ENCODE data around the gene XPO5. TPM values are rescaled to one million over a fixed set of nuclear protein-coding genes. Genes with fewer than 3 reads are reported as not detected.
"Not testable (repeated sequence)": the region's sequence is repeated elsewhere in the genome, so short reads cannot be mapped to it uniquely, and the experiment has no call there.

XPO5 gene
- polyA plus RNA-seq, 1 donor from 2014 or later: 28.5 TPM

- TF ChIP-seq CTCF (IDR thresholded peaks at IDR 0.05; ENCODE audit: poor library complexity, severe bottlenecking): no peak
- TF ChIP-seq TAF1 (IDR thresholded peaks at IDR 0.05; ENCODE audit: low read depth): no peak
- TF ChIP-seq EZH2 (IDR thresholded peaks at IDR 0.05; ENCODE audit: borderline replicate concordance, insufficient read depth, low read length, poor library complexity, severe bottlenecking): no peak
- TF ChIP-seq POLR2AphosphoS5 (IDR thresholded peaks at IDR 0.05): no peak
- no peak for TF ChIP-seq SMC3 (conservative IDR thresholded peaks at IDR 0.05; ENCODE audit: poor library complexity)
- no peak for TF ChIP-seq RAD21 (conservative IDR thresholded peaks at IDR 0.05)
- no peak for TF ChIP-seq REST (IDR thresholded peaks at IDR 0.05; ENCODE audit: borderline replicate concordance)
- no peak for TF ChIP-seq EP300 (conservative IDR thresholded peaks at IDR 0.05; ENCODE audit: poor library complexity, severe bottlenecking)
- no peak for TF ChIP-seq MXI1 (conservative IDR thresholded peaks at IDR 0.05; ENCODE audit: poor library complexity, severe bottlenecking)
- no peaks in the 10 kb centered on the region for H4K20me1 ChIP-seq (ENCODE audit: insufficient read depth)
Observed at GRCh38 chr6:43500921-43501320, 74.9 kb downstream of the XPO5 start.

GRCh38 chr6:43499028-43499815 is 76.6 kb downstream of the XPO5 start:
- Histone ChIP-seq H3K27ac (ENCODE audit: low read length) (no peak overlapping the region), H2AFZ (ENCODE audit: low read depth, low read length) (no peak overlapping the region), H3K36me3 (ENCODE audit: insufficient read depth, low read length) (no peaks in the 10 kb centered on the region), H3K9ac (ENCODE audit: low read length) (no peak overlapping the region), H4K20me1 (ENCODE audit: insufficient read depth) (no peaks in the 10 kb centered on the region), H3K4me2 (ENCODE audit: low read length) (no peak overlapping the region), H3K79me2 (replicated peaks; ENCODE audit: insufficient read depth, low read length) (no peaks in the 10 kb centered on the region), H3K9me2 (ENCODE audit: insufficient read depth, low read length) (no peaks in the 10 kb centered on the region), H3F3A (ENCODE audit: insufficient read depth, low read length, poor library complexity, severe bottlenecking) (no peaks in the 10 kb centered on the region), H3K9me3 (ENCODE audit: low read length) (no peaks in the 10 kb centered on the region), H3K27me3 (ENCODE audit: insufficient read depth, low read depth, low read length) (no peaks in the 10 kb centered on the region), H3K4me3 (ENCODE audit: low read length) (no peak overlapping the region)
- TF ChIP-seq POLR2AphosphoS5 (IDR thresholded peaks at IDR 0.05) (no peak), EZH2 (IDR thresholded peaks at IDR 0.05; ENCODE audit: borderline replicate concordance, insufficient read depth, low read length, poor library complexity, severe bottlenecking) (no peak), CTCF (IDR thresholded peaks at IDR 0.05; ENCODE audit: poor library complexity, severe bottlenecking) (no peak), REST (IDR thresholded peaks at IDR 0.05; ENCODE audit: borderline replicate concordance) (no peak), TAF1 (IDR thresholded peaks at IDR 0.05; ENCODE audit: low read depth) (no peak), SMC3 (conservative IDR thresholded peaks at IDR 0.05; ENCODE audit: poor library complexity) (no peak)

More at GRCh38 chr6:43500921-43501320, 74.9 kb downstream of the XPO5 start:
- Histone ChIP-seq H3K9me3 (ENCODE audit: low read length) (no peaks in the 10 kb centered on the region), H3F3A (ENCODE audit: insufficient read depth, low read length, poor library complexity, severe bottlenecking) (no peaks in the 10 kb centered on the region), H2AFZ (ENCODE audit: low read depth, low read length) (no peak overlapping the region), H3K9me2 (ENCODE audit: insufficient read depth, low read length) (no peaks in the 10 kb centered on the region), H3K9ac (ENCODE audit: low read length) (no peak overlapping the region), H3K79me2 (replicated peaks; ENCODE audit: insufficient read depth, low read length) (no peaks in the 10 kb centered on the region), H3K36me3 (ENCODE audit: insufficient read depth, low read length) (no peaks in the 10 kb centered on the region), H3K4me2 (ENCODE audit: low read length) (no peak overlapping the region), H3K4me3 (ENCODE audit: low read length) (no peak overlapping the region), H3K27me3 (ENCODE audit: insufficient read depth, low read depth, low read length) (no peaks in the 10 kb centered on the region), H3K27ac (ENCODE audit: low read length) (no peak overlapping the region)

- H3K27ac ChIP-seq (ENCODE audit: low read length); H3K9me2 ChIP-seq (ENCODE audit: insufficient read depth, low read length); H3K9ac ChIP-seq (ENCODE audit: low read length); H2AFZ ChIP-seq (ENCODE audit: low read depth, low read length); H3K9me3 ChIP-seq (ENCODE audit: low read length); H3K36me3 ChIP-seq (ENCODE audit: insufficient read depth, low read length); H3K4me3 ChIP-seq (ENCODE audit: low read length); H4K20me1 ChIP-seq (ENCODE audit: insufficient read depth); H3K79me2 ChIP-seq (replicated peaks; ENCODE audit: insufficient read depth, low read length); H3F3A ChIP-seq (ENCODE audit: insufficient read depth, low read length, poor library complexity, severe bottlenecking); H3K27me3 ChIP-seq (ENCODE audit: insufficient read depth, low read depth, low read length); H3K4me2 ChIP-seq (ENCODE audit: low read length): not testable (repeated sequence)
Observed at GRCh38 chr6:43498291-43498690, 77.5 kb downstream of the XPO5 start.
